K562 (cell line): ENCODE measurements around the gene NOLC1. TPM values are rescaled to one million over a fixed set of nuclear protein-coding genes. Genes with fewer than 3 reads are reported as not detected.

ENCODE experiments used
- BCOR ChIP-seq: fragments of 450-650 bp; IDR thresholded peaks from 2 replicates; pipeline ENCODE4 v1.6.1; 2016
- CEBPG ChIP-seq, 3 experiments: fragments of 200-800 bp in 1 of 3; sonication (Bioruptor generic) in 1 of 3; sonication (generic) in 1 of 3; formaldehyde crosslinking in 1 of 3; IDR thresholded peaks in 2 of 3; conservative IDR thresholded peaks in 1 of 3; 2 replicates each; pipeline versions ENCODE4 v1.6.1 to v1.8.0; 2016 to 2022; ENCODE audit warnings: missing compliant biosample characterization in 2 of 3, missing genetic modification characterization in 2 of 3, mild to moderate bottlenecking in 1 of 3, missing genetic modification reagents in 1 of 3
- DMBX1 ChIP-seq: fragments of 250-450 bp; sonication (Bioruptor Pico); IDR thresholded peaks from 2 replicates; pipeline ENCODE4 v1.8.0; 2022; ENCODE audit warnings: inconsistent platforms, mild to moderate bottlenecking, moderate library complexity, borderline replicate concordance
- EZH2 ChIP-seq: IDR thresholded peaks from 2 replicates; pipeline ENCODE4 v1.6.1; 2012; ENCODE audit warnings: low read depth, mild to moderate bottlenecking, inconsistent platforms, low read length, borderline replicate concordance
- KLF16 ChIP-seq: IDR thresholded peaks from 2 replicates; pipeline ENCODE4 v1.6.1; 2016; ENCODE audit warnings: antibody characterized with exemption
- MAFK ChIP-seq: IDR thresholded peaks from 2 replicates; pipeline ENCODE4 v1.6.1; 2011; ENCODE audit warnings: low read length, improper control_type of control experiment
- SMAD4 ChIP-seq: fragments of 250-450 bp; sonication (Bioruptor Pico); conservative IDR thresholded peaks from 2 replicates; pipeline ENCODE4 v1.8.0; 2021; ENCODE audit warnings: inconsistent platforms, mild to moderate bottlenecking, moderate library complexity
- SPI1 ChIP-seq: IDR thresholded peaks from 2 replicates; pipeline ENCODE4 v1.6.1; 2011; ENCODE audit warnings: low read depth, low read length, control low read depth, borderline replicate concordance
- TCF7L2 ChIP-seq: fragments of 150-350 bp; IDR thresholded peaks from 2 replicates; pipeline ENCODE4 v1.6.1; 2016; ENCODE audit warnings: low read depth, mild to moderate bottlenecking, low read length, moderate library complexity
- TGIF2 ChIP-seq: sonication (generic); formaldehyde crosslinking; IDR thresholded peaks from 2 replicates; pipeline ENCODE4 v1.8.1; 2022; ENCODE audit warnings: mild to moderate bottlenecking, missing genetic modification reagents, moderate library complexity
- ZNF57 ChIP-seq: fragments of 450-650 bp; formaldehyde crosslinking; IDR thresholded peaks from 2 replicates; pipeline ENCODE4 v1.4.0; 2020; ENCODE audit warnings: mild to moderate bottlenecking, moderate library complexity
- polyA plus RNA-seq, 8 experiments: library from polyadenylated mRNA; depleted of rRNA in 4 of 8; stranded (reverse) in 5 of 8; unstranded in 3 of 8; fragments of >200 nt; fragmentation: Nextera tagmentation in 2 of 8; fragmentation: Illumina TruSeq in 1 of 8; extraction: Ambion mirVana in 2 of 8; extraction: Trizol in 1 of 8; gene quantifications; 2 replicates each; pipeline versions ENCODE4 v1.2.1 to v1.2.3, GENCODE V29; 2011 to 2014; ENCODE audit warnings: inconsistent platforms in 1 of 8, missing spikeins in 1 of 8
- total RNA-seq, 7 experiments: library from RNA; depleted of rRNA in 6 of 7; stranded (reverse); fragments of >200 nt in 6 of 7; fragmentation: Illumina TruSeq in 2 of 7; extraction: Trizol in 2 of 7; gene quantifications; 2 replicates each; pipeline versions ENCODE4 v1.2.1 to v1.2.3, GENCODE V29; 2011 to 2021; ENCODE audit warnings: low replicate concordance in 1 of 7
- TF ChIP-seq, protein P1 (sequence below): fragments of 250-450 bp; sonication (Bioruptor Pico); IDR thresholded peaks from 2 replicates; pipeline ENCODE4 v1.4.0; 2020
- TF ChIP-seq, protein P2 (sequence below): fragments of 250-450 bp; sonication (Bioruptor Pico); IDR thresholded peaks from 2 replicates; pipeline ENCODE4 v1.4.0; 2020; ENCODE audit warnings: mild to moderate bottlenecking
- TF ChIP-seq, protein P3 (sequence below): fragments of 450-650 bp; IDR thresholded peaks from 2 replicates; pipeline ENCODE4 v1.6.1; 2017; ENCODE audit warnings: antibody characterized with exemption, mild to moderate bottlenecking
- TF ChIP-seq, protein P4 (sequence below): fragments of 450-650 bp; formaldehyde crosslinking; IDR thresholded peaks from 2 replicates; pipeline ENCODE4 v1.4.0; 2020; ENCODE audit warnings: mild to moderate bottlenecking

Gene NOLC1
- total and polyA plus RNA-seq, 9 of the 15 experiments (the other 6 are each of a cell fraction or from before 2014, with no cell fraction given), result 102 to 310 (median 165) TPM

DNA sequence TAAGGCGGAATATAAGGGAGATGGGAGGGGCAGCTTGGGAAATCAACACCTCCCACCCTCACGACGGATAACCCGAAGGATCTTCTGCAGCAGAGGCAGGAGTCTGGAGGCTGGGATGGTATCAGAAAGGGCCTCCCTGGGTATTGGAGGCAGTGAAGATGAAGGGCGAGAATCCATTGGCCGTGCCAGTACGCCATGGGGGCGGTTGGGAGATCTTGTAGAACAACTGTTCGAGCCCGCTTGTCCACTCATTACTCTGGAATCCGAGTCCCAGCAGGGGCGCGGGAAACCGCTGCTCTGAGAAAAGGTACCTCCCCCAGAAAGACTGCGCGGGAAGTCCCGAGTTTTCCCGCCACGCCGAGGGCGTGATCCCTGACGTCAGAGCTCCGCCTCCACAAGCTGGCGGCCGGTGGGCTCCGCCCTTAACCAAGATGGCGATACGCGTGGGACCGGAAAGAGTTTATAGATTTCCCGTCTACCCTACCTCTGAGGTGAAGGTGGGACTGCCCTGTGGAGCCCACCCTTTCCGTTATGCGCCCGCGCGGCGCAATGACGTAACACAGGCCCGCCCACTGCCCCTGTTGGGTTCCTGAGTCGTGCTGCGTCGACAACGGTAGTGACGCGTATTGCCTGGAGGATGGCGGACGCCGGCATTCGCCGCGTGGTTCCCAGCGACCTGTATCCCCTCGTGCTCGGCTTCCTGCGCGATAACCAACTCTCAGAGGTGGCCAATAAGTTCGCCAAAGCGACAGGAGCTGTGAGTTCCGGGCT lies at the start of gene NOLC1 (continued):
- TF ChIP-seq TGIF2 (CRISPR knock-in tag) (peak; percentile 60; the same call in 1 of the 2 replicates), MAFK (no peak), ZNF57 (no peak), BCOR (no peak), KLF16 (no peak), SMAD4 (CRISPR knock-in tag) (0 out of 2 replicates have a peak, but pooled peaks have one; percentile 8), DMBX1 (CRISPR knock-in tag) (no peak), EZH2 (no peak), TCF7L2 (peak; percentile 77), SPI1 (no peak), CEBPG (CRISPR knock-in tag; IDR thresholded peaks at IDR 0.05) (peak; percentile 82), CEBPG (tag; conservative IDR thresholded peaks at IDR 0.05 in 1 of 2, IDR thresholded peaks at IDR 0.05 in 1 of 2) (peak; percentile 28 to 81; a peak in 3 of 4 replicates)
- TF ChIP-seq, protein P1, sequence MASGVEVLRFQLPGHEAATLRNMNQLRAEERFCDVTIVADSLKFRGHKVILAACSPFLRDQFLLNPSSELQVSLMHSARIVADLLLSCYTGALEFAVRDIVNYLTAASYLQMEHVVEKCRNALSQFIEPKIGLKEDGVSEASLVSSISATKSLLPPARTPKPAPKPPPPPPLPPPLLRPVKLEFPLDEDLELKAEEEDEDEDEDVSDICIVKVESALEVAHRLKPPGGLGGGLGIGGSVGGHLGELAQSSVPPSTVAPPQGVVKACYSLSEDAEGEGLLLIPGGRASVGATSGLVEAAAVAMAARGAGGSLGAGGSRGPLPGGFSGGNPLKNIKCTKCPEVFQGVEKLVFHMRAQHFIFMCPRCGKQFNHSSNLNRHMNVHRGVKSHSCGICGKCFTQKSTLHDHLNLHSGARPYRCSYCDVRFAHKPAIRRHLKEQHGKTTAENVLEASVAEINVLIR (CRISPR knock-in tag), result peak; percentile 95
- TF ChIP-seq, protein P2, sequence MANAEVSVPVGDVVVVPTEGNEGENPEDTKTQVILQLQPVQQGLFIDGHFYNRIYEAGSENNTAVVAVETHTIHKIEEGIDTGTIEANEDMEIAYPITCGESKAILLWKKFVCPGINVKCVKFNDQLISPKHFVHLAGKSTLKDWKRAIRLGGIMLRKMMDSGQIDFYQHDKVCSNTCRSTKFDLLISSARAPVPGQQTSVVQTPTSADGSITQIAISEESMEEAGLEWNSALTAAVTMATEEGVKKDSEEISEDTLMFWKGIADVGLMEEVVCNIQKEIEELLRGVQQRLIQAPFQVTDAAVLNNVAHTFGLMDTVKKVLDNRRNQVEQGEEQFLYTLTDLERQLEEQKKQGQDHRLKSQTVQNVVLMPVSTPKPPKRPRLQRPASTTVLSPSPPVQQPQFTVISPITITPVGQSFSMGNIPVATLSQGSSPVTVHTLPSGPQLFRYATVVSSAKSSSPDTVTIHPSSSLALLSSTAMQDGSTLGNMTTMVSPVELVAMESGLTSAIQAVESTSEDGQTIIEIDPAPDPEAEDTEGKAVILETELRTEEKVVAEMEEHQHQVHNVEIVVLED (CRISPR knock-in tag), result peak; percentile 57; the same call in 1 of the 2 replicates
- TF ChIP-seq, protein P3, sequence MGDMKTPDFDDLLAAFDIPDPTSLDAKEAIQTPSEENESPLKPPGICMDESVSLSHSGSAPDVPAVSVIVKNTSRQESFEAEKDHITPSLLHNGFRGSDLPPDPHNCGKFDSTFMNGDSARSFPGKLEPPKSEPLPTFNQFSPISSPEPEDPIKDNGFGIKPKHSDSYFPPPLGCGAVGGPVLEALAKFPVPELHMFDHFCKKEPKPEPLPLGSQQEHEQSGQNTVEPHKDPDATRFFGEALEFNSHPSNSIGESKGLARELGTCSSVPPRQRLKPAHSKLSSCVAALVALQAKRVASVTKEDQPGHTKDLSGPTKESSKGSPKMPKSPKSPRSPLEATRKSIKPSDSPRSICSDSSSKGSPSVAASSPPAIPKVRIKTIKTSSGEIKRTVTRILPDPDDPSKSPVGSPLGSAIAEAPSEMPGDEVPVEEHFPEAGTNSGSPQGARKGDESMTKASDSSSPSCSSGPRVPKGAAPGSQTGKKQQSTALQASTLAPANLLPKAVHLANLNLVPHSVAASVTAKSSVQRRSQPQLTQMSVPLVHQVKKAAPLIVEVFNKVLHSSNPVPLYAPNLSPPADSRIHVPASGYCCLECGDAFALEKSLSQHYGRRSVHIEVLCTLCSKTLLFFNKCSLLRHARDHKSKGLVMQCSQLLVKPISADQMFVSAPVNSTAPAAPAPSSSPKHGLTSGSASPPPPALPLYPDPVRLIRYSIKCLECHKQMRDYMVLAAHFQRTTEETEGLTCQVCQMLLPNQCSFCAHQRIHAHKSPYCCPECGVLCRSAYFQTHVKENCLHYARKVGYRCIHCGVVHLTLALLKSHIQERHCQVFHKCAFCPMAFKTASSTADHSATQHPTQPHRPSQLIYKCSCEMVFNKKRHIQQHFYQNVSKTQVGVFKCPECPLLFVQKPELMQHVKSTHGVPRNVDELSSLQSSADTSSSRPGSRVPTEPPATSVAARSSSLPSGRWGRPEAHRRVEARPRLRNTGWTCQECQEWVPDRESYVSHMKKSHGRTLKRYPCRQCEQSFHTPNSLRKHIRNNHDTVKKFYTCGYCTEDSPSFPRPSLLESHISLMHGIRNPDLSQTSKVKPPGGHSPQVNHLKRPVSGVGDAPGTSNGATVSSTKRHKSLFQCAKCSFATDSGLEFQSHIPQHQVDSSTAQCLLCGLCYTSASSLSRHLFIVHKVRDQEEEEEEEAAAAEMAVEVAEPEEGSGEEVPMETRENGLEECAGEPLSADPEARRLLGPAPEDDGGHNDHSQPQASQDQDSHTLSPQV, result no peak
- TF ChIP-seq, protein P4, sequence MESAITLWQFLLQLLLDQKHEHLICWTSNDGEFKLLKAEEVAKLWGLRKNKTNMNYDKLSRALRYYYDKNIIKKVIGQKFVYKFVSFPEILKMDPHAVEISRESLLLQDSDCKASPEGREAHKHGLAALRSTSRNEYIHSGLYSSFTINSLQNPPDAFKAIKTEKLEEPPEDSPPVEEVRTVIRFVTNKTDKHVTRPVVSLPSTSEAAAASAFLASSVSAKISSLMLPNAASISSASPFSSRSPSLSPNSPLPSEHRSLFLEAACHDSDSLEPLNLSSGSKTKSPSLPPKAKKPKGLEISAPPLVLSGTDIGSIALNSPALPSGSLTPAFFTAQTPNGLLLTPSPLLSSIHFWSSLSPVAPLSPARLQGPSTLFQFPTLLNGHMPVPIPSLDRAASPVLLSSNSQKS (CRISPR knock-in tag), result no peak
